HG02678 (cell line): Measurements from ENCODE around the gene STAC2.

Experiments
- ATAC-seq: cut with Tn5 transposase; IDR thresholded peaks from one replicate; pipeline ENCODE4 v1.9.1; 2021; ENCODE audit warnings: mild to moderate bottlenecking, moderate library complexity; ENCODE audit not compliant: unreplicated experiment

STAC2 gene

DNA sequence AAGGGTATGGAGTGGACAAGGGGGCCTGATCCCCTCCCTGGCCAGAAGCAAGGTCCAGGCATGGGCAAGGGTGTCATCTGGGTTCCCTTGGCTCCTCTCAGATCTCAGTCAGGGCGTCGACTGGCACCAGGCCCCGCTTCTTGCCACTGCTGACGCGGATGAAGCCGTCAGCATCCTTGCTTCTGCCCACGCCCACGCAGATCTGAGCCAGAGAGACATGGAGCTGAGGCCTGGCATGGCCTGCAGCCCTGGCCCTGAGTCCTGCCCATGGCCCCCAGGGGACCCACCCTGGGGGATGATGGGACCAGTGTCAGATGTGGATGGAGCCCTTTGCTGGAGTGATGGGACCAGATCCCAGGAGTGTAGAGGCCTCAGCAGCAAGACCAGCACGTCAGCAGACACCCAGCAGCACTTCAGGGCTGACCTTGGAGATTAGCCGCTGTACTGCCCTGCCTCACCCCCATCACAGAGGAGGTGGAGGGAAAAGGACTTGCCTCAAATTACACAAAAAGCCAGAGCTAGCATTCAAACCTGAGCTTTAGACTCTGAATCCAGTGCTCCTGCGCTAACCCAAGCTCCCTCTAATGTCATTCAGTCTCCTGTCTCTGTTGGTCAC, 13.4 kb downstream of the STAC2 start:
- ATAC-seq = no peak

DNA sequence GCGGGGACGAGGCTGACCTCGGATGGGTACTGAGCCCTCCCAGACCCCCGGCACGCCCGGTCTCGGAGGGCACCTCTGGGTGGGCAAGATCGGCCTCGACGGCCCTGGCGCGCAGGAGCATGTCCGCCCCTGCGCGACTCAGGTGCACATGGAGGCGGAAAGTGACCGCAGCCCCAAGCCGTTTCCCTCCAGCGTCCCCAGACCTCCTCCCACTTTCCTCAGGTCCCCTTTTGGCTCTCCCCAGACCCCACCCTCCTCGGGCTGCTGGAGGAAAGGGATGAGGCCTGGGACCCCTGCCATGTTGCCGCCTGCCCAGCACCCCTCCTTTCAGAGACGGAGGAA, 15.7 kb downstream of the STAC2 start:
- ATAC-seq = no peak

DNA sequence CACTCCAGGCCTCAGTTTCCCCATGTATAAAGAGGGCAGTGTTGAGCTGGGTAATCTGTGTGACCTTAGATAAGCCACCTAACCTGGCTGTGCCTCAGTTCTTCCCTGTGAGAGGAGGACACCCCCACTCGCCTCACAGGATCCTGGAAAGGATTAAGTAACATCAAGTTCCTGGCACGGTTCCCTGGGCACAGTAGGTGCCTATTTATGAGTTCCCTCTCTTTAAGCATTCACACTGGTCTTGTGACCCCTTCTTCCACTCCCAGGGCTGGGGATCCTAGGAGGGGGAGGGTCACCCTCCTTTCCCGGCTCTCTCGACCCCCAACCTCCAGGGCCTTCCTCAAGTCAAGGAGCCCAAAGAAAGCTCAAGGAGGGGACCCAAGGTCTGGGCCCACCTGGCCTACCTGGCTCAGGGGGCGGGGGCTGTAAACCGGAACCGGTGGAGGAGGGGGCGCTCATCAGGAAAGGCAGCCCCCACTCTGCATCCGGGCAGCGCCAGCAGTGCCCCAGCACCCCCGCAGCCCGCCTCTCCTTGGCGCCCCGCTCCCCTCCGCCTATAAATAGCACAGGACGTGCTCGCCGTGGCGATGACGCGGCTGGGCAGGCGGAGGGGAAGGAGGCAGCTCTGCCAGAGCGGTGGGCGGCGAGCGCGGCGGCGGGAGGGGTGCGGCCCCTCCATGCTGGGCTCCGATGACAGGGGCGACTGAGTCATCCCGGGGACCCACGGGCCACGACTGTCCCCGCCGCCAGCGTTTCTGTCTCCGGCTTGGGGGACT, 16.2 kb downstream of the STAC2 start:
- no peak for ATAC-seq

DNA sequence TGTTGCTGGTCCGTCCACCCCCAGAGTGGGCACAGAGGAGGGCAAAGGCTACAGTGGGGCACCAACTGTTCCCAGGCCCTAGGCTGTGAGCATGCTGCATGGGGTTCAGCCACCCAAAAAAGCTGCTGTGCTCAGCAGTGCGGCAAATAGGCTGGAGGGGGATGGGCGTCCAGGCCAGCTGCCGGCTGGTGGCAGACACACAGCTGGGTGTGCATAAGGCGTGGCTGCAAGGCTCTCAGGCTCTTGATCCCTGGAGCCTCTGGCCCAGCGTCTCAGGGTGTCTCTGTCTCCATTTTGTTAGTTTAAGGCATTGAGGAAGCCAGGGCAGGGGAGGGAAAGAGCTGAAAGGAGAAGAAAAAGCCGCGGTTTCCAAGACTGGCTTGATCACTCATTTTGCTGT, 16.9 kb downstream of the STAC2 start:
- peak; percentile 61 for ATAC-seq

DNA sequence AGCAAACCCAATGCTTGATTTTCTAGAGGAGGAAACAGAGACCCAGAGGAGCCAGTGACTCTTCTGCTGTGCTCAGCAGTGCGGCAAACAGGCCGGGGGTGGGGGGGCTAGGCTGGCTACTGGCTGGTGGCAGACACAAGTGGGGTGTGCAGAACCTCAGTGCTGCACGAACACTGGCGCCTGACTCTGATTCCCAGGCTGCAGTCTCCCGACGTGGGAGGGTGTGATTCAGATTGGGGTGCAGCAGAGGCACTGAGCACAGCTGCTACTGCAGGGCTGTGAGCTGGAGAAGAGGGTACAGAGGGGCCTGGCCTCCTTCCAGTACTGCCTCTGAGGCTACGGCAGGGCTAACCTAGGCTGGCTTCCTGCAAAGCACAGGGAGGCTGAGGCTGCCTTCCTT, 17.6 kb downstream of the STAC2 start:
- no peak for ATAC-seq

DNA sequence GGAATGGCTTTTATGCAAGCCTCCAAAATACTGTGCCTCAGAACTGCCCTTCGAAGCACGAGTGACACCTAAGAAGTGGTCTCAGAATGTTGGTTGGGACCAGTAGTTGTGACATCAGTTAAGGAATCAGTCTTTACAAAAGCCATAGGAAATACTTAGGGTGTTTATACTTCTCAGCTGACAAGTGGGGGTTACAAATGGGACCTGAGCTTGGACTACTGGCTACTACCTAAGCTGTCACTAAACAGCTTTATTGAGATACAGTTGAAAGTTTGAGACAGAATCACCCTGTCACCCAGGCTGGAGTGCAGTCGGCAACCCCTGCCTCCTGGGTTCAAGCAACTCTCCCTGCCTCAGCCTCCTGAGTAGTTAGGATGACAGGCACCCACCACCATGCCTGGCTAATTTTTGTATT, 20.6 kb downstream of the STAC2 start:
- ATAC-seq = no peak

DNA sequence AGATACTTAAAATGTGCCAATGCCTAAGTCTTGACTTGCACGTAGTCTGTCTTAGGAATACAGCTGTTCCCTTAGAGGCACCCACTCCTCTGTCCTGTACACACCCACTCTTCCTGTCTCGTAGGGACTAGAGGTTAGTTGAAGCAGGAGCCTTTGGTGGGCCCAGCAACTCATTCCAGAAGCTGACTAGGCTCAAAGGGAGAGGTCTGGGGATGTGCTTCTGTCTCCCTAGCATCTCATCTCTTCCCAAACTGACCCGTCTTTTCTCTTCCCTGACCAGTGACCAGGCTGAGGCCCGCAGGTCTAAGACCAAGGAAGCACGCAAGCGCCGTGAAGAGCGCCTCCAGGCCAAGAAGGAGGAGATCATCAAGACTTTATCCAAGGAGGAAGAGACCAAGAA, 21.5 kb downstream of the STAC2 start:
- no peak for ATAC-seq

DNA sequence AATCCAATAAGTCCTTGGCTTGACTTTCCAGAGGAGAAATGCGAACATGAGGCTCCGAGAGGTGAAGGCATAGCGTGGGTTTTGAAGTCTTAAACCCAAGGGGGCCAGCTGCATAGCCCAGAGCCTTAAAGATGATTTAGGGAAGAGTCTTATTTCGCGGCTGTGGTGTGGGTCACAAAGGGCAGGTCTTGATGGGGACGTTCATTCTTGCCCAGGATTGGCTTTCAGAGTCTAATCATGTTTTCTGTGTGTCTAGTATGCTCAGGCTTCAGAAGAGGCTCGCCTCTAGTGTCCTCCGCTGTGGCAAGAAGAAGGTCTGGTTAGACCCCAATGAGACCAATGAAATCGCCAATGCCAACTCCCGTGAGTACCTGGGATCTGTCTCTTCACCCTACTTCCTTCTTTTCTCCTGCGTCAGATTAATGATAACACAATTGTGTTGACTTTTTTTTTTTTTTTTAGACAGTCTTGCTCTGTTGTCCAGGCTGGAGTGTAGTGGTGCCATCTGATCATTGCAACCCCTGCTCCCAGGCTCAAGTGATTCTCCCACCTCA, 24.7 kb downstream of the STAC2 start:
- ATAC-seq = no peak

DNA sequence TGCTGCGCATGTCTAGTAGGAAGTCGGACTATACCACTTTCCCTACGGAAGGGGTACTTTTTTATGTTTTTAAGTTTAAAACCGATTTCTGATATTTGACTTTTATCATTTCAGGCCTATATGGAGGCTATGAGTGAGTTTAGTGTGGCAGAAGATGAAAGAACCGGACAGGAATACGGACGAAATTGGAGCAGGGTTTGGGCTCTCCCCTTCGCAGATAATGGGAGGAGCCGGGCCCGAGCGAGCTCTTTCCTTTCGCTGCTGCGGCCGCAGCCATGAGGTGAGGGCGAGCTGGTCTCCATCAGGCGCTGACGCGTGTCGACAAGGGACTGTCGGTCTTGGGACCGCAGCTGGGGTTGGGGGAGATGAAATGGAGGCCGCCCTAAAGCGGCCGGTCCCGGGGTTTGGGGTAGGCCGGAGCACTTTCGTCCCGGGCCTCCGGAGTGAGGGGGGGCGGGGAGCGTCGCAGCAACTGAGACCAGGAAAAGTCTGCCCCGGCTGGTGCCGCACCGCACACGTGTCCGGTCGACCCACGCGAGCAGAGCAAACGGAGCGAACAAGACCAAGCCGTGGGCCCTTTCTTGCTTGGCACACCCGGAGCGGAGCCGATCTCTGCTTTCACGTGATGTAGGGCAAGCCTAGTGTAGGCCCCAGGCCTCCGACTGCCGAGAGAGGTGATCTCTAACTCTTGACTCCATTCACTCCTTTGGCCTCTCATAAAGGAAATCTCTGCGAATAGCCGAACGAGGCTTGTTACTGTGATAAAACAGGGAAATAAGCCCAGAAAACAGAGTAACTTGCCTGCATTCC, 25.5 kb downstream of the STAC2 start, which contains the start of gene RPL19:
Gene RPL19 (plus strand): TSS at position 214 of the 810 bp plus-strand sequence. CDS start 62 bp downstream, at position 276.
- peak; percentile 65 for ATAC-seq

DNA sequence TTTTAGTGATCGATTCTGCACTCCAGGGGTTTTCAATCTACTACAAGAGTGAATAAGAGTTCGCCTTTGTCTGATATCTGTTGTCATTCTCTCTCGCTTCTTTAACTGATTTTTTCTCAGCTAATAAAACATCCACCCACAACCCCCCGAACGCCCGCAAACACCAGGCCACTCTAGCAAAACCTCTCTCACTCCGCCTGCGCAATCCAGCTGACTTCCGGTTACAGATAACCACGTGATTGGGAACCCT, 26.0 kb downstream of the STAC2 start:
- ATAC-seq = peak; percentile 65

DNA sequence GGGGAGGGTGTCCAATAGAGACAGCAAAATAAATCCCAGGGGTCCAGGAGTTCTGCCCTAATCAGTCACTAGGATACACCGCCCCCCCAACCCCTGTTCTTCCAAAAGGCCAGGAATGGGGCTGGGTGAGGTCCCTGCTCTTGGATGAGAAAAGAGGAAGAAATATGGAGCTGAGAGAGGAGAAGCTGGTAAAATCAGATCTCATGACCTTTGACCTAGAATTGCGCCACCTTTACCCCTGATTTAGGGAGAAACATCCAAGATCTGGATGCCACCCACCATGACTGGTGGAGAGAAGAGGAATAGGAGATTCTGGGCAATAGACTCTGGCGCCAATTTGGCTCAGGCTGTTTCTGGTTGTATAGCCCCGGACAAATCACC, 27.6 kb downstream of the STAC2 start:
- ATAC-seq = no peak

DNA sequence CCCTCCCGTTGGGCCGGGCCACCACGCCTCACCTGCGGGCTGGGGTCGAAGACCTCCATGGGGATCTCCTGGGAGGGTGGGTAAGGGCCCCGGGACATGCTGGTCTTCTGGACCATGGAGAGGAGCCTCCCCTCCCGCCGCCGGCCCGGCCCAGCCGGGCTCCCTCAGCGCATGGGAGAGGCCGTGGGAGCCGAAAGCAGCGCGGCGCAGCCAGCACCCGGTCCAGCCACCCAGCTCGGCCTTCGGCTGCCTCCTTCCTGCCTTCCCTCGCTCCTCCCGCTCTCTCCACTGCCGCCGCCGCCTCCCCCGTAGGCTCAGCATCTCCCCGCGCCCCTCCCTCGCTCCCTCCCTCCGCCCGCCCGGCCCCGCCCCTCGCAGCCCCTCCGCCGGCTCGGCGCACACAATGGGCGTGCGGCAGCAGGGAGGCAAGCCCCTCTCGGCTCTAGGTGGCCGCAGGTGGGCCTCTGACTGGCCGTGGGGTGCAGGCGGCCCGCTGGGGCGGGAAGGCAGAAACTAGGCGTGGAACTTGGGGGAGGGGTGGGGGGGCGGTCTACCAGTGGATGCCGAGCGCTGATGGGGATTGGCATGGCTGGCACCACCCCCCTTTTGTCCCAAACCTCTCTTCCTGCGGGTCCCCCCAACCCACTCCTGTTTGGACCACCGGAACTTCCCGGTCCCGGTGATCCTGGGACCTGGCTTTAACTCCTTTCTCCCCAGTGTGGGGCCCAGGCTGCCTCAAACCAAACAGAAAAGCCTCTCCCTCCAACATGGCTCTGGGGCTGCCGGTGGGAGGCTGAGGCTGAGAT, 28.2 kb downstream of the STAC2 start, which contains the start of gene CACNB1:
Gene CACNB1 (minus strand): TSS at position 290 of the 806 bp plus-strand sequence. CDS start 174 bp downstream, at position 116.
- peak; percentile 46 for ATAC-seq

DNA sequence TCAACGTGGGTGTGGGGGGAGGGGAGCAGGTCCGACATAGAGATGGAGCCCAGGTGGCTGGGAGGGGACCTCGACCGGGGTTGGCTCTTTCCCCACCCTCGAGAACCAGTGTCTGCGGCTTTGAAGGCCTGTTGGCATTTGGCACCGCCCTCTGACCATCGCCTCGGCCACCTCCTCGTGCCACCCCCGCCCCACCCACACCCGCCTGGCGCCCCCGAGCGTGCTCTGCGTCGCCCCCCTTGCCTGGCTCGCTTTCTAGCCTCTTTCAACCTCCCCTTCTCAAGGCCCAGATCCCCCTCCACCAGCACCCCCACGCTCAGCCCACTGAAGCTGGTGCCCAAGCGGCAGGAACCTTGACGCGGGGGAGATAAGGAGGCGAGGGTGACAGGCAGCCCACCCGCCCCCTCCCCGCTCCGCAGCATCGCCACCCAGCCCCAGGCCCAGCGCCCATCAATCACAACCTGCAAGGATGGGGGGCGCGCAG, 28.9 kb downstream of the STAC2 start:
- no peak for ATAC-seq

DNA sequence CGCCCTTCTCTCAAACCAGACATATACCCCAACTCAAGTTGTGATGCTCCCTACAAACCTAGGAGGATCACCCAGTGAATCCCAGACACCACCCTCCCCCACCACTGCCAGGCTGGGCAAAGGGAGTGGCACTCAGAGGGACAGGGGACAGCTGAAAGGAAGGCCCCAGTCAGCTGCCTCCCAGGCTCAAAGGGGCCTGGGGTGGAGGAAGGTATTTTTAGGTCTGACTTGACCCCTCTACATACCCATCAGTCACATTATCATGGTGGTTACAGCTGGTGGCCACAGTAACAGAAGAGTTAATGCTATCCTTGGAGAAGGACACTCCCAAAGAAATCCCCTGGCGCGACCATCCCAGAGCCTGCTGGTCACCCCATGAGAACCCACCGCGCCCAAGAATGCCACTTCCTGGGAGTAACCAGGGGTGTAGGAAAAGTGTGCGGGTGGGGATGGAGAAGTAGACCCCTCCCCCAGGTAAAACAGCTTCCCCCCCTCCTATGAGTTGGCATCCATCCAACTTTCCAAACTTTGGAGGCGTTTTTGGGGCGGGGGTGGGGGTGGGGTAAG, 29.4 kb downstream of the STAC2 start:
- no peak for ATAC-seq

DNA sequence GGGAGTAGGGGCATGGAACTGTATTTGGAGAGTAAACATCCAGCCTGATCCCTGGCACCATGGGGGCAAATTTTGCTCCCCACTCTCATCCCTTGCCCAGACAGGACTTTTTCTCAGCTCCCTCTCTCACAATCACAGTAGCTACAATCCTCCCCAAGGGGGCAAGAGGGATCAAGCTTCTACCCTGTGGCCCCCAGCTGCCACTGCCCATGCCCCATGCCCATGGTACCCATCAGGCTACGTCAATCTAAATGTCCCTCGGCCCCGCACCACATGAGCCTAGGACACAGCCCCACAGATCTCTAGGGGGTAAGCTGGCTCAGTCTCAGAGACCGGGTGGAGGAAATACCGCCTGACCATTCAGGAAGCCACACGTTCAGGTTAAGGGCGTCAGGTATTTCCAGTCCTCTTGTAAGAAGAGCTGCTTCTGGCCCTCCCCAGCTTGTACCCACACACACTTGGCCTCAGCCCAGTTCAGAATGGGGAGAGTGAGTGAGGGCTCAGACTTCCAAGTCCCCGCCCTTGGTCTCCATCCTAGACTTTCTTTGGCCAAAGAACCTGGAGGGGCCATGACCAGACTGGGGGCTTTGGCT, 30.1 kb downstream of the STAC2 start:
- ATAC-seq = no peak

DNA sequence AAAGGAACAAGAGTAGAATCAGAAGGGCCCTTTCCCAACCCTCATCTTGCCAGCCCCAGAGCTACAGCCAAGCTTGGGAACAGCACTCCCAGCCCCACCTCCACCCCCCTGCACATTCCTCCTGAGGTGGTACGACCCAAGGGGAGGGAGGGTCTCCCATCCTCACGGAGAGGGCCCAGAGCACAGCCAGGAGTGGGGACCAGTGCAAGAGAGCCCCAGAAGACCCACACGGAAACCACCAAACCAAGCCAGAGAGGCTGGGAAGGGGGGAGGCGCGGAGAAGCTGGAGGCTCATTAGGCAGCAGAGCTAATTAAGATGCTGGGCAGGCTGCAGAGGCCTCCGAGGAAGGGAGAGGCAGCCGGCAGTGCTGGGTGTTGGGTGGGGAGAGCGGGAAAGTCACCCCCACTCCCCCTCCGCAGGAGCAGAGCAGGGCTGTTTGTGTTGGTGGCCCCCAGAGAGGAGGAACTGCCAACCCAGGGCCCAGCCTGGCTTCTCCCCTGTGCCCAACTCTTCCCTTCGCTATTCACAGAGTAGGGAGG, 30.7 kb downstream of the STAC2 start:
- ATAC-seq = no peak

DNA sequence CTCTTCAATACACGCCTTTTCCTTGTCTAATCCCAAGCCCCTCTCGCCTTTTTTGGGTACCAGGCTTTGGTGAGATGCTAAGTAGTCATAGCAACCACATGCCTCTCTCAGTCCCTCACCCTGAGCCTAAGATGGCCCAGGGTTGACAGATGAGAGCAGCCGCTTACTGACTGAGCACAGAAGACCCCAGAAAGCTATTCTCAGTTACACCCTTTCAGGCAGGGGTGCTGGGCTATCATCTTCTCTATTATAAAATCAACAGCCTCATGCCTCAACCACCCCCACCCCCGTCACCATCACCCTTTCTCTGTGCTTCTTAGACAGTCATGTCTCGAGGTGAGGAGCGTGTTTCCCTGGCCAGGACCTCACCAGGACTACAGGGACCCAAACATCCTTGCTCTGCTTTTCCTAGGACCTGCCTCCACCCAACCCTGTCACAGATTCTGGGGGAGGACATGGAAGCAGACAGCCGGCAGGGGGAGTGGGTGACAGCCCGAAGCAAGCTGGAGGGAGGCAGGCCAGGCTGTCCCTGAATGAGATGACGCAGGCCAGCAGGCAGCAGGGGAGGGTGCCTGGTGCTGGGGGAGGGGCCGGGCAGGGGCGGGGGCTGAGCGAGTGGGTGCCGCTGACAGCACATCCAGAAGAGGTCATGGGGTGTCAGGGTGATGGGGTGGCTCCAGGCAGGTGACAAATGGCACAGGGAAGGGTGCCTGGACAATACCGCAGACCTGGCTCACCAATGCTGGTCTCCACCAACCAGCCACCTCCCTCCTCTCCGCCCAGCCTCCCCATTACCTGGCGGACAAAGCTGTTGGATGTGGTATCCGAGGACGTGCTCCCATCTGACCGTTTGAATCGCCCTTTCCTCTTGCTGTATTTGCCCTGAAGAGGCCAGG, 31.4 kb downstream of the STAC2 start:
- ATAC-seq = no peak

DNA sequence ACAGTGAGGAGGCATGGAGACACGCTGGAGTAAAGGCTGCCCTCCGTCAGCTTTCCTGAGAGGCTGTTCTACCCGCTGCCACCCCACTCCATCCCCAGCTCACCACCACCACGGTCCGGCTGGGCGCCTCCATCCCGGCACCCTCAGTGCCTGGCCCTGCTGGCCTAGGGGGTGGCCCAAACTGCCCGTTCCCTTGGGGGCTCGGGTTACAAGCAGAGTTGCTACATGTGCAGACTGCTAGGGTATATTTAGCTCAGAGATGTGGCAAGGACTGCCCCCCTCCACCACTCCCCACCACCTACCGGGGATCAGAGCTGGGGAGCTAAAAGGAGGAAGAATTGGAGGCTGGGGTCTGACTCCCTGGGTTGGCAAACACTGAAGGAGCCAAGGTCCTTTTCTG, 32.4 kb downstream of the STAC2 start:
- ATAC-seq = no peak

DNA sequence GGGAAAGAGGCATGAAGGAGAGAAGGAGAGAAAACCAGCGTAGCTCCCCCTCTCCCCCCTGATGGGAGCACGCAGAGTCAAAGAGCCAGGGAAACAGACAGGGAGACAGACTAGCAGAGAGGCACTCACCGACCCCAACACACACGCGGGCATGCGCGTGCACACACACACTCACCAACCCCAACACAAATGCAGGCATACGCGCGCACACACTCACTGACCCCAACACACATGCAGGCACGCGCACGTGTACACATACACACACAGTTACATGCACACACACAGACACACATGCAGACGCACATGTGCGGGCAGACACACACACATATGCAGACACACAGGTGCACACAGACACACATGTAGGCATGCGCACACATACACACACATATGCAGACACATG, 32.8 kb downstream of the STAC2 start:
- no peak for ATAC-seq
